GM21447 (cell line): Measurements from ENCODE around the gene RTP1.
"Not testable (repeated sequence)": the region's sequence is repeated elsewhere in the genome, so short reads cannot be mapped to it uniquely, and the experiment has no call there.

Source experiments
- ATAC-seq: cut with Tn5 transposase; IDR thresholded peaks from one replicate; pipeline ENCODE4 v1.9.1; 2021; ENCODE audit not compliant: unreplicated experiment

Gene RTP1

GRCh38 chr3:187238835-187239234 is 41.5 kb downstream of the RTP1 start:
- ATAC-seq = not testable (repeated sequence)

DNA sequence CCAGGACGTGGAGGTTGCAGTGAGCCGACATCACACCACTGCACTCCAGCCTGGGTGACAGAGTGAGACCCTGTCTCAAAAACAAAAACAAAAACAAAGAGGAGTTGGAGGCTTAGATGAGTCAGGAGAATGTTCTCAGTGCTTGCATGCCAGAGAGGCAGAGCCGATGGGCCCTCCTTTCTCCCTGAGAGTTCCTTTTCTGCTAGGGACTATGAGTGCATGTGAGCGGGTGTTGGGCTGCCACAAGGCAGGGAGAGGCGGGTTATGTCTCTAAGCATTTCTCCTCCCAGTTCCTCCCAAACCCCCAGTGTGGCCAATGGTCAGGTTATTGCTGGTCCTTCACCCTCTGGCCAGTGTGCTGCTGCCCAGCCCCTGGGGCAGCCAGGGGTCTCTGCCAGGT is 45.1 kb downstream of the RTP1 start:
- ATAC-seq = no peak

DNA sequence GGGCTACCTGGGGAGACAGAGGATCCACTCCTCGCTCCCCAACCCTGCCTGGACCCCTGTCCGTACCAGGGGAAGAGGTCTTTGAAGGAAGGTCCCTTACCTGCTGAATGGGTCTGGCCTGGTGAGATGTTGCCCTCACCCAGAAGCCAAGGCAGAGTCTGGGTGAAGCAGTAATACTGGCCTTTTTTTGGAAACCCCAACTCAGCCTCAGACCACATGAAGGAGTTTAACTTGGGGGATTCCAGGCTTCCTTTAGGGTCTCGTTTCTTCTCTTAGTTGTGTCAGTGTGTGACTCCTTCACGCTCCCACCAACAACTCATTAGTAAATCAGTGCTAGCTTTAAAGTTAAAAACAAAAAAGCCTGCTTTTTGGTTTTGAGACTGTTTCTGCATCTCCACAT is 45.6 kb downstream of the RTP1 start:
- ATAC-seq = no peak

- no peak for ATAC-seq
Observed at GRCh38 chr3:187243933-187244524, 46.7 kb downstream of the RTP1 start.

DNA sequence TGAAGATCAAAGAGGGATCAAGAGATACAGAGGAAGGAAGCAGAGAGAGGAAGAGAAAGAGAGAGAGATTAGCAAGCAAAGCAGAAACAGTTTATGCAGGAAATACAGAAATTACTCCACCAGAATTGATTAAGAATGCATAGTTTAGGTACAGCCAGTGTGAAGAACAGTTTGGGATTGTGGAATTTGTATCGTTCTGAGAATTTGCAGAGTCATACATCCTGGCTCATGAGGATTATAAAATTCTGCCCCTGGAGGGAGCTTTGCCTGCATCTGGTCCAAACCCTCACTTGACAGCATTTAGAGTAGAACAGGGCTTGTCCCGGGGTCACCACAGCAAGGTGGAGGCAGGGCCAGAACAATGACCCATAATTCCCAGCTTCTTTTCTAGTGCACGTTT is 50.1 kb downstream of the RTP1 start:
- ATAC-seq = no peak
